Renal cortical epithelial cell (primary cell): ENCODE results near the gene NR3C1. TPM values are rescaled to one million over a fixed set of nuclear protein-coding genes. Genes with fewer than 3 reads are reported as not detected.

ENCODE experiments used
- DNase-seq: peaks from one replicate; pipeline ENCODE4 v3.0.0-alpha.2; 2011; ENCODE audit warnings: low read depth
- total RNA-seq: library from RNA; depleted of rRNA; stranded (reverse); fragments of >200 nt; gene quantifications from 2 replicates; pipeline ENCODE4 v1.2.3, GENCODE V29; 2014

The NR3C1 gene
- total RNA-seq, 1 donor from 2014 or later = 40.0 TPM

DNA sequence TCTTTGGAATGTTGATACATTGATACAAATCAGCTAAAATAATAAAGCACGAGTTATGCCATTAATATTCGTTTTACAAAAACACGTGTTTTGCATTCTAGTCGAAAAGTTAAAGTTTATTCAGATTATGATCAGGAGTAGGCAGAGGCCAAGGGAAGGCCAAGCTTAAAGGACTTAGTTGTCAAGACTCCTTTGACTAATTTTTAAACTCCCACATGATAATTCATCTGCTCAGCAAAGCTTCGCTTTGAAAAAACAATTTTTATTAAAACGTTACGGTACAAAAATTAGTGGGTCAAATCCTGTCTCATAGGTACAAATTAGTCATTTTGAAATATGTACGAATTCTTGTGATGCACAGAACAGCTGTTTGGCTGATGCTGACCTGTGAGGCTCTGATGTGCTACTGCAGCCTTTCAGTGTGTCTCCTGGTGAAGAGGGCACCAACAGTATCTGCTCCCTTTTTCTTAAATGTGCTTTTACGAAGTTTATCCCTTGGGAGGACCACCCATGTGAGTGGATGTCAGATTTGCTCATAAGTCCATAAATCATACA, 23.0 kb upstream of the NR3C1 start:
- no peak for DNase-seq

DNA sequence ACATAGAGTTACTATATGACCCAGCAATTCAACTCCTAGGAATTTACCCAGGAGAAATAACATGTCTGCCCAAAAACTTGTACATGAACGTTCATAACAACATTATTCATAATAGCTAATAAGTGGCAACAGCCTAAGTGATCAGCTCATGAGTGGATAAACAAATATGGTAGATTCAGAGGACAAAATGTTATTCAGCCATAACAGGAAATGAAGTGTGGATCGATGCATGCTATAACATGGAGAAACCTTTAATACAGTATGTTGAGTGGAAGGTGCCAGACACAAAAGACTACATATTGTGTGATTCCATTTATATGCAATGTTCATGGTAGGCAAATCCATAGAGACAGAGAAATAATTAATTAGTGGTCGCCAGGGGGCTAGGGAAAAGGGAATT, 22.3 kb upstream of the NR3C1 start:
- DNase-seq = no peak

DNA sequence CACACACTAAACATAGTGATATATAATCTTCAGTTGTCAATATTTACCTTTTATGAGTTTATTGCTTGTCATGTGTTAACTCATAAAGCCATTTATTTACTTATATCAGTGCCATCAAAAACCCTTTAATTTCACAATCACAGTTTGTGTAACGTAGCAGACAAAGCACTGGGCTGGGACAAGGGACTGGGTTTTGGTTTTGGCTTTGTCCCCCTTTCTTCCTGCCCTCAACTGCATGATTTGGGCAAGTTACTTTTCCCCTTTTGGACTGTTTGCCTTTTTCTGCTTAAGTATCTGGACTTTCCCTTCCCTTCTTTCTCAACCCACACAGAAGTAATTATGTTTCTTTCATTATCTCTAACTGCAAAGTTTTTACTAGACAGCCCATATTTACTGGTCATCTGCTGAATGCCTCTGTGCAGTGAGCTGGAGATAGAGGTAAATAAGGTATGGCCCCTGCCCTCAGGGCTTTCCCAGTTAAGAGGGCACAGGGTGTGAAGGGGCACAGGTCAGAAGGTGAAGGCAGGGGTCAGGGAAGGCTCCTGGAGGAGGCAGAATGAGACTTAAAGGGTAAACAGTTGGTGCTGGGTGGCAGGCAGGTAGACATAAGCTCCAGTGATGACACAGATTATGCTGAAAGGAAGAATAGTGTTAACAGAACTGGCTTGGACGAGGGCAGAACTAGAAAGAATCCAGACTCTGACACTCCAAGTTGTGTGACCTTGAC, 14.8 kb upstream of the NR3C1 start:
- DNase-seq = no peak

DNA sequence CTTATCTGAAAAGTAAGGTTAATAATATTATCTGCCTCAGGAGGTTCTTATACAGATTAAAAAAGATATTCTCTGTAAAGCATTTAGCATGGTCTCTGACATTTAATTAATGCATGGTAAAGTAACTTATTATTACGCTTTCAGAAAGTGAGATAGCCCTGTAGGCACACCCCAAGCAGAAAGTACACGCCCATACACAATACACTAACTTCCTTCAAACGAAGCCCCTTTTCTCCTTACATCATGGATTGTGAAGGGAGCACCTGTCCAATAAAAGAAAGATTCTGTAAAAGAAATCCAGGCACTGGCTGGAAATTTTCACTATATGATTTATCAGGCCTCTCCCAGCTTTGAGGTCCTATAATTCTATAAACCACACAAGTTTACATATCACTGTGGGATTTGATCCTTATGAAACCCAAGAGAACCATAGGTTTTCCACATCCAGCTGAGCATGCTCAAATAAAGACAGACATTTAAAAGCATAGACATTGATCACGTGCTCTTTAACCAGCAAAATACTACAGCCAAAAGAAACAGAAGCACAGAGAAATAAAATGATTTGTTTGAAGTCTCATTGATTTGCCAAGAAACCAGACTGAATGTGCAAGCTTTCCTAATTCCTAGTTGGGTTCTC, 14.1 kb upstream of the NR3C1 start:
- no peak for DNase-seq

DNA sequence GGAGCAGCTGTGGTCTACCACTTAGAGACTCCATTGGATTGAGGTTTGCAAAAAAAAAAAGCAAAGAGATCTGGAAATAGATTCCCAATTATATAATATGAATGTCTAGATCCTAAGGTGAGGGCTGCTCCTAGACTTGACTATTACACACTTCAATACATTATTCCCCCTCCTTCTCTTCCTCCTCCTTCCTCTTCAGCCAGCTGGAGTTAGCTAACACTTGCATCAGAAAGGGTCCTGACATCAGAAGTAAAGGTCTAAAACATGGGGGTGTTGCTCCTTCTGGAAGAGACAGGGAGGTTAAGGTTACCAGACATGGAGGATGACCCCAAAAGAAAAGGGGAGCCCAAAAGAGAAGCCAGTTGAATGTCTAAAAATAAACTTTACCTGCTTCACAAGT, 12.9 kb upstream of the NR3C1 start:
- no peak for DNase-seq

DNA sequence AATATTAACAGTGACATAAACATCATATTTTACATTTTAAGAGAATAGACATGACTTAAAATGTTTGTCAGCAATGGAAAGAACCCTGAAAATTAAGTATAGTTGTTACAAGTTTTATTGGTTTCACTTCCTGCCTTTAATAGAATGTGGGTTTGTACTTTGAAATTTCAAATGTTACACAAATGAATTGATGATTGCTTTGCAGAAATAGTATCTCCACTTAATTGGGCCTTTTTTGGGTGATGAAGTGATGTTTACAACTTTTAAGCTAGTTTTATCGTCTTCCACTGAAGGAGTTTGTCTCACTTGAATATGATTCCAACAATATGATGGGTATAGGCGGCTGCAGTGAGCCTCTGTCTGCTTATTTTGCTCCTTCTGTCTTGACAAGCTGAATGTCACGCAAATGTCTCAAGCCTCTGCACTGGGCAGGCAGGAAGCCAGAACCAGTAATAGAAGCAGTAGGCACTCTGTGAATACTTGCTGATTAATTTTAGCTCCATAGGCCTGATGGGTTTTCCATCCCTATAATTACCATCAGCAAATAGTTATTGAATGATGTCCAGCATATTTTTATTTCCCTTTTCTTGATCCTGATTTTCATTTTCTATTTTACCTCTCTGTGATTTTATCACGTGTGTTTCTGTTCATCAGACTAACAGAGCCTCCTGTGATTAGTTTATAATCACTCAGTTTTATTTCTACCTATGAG, 10.6 kb upstream of the NR3C1 start:
- DNase-seq = no peak

DNA sequence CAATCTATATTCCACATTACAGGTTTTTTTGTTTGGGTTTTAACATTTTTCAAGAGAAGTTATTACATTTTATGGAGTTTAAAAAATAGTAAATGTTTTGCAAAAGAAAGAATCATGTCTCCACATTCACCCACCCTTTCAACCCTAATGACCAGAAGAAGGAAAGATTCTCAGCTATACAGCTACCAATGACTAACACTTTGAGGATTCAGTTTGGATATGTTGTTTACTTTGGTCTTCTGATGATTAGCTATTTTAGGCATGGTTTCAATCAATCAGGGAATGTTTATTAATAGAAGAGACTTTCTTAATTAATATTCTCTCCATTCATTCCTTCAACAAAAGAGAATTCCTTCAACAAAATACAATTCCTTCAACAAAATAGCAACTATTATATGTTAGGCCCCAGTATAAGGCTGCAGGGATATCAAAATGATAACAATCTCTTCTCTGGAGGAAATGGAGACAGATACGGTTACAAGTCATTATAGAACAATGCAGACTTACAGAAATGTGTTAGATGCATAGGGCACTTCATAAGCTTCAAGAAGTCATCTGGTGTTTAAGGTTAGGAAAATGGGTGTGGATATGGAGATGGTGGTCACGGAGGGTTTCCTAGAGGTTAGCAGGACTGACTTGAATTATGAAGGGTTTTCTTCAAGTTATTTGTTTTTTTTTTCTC, 9.3 kb upstream of the NR3C1 start:
- DNase-seq = no peak

DNA sequence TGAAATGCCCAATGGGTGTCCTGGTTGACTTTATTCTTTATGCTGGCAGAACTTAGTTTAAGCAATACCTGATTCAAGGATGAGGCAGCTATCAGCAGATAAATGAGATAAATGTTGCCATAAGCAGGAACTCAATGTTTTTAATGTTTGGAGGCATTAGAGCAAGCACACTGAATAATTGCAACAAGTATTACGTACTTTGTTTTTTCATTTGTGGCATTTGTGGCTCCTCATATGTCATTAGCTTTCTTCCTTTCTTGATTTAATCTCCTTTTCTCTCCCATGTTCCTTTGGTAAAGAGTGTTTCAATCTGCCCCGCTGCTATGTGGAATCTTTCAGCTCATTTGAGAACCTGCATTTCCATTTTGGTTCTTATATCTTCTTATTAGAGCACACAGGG, 6.4 kb upstream of the NR3C1 start:
- no peak for DNase-seq

DNA sequence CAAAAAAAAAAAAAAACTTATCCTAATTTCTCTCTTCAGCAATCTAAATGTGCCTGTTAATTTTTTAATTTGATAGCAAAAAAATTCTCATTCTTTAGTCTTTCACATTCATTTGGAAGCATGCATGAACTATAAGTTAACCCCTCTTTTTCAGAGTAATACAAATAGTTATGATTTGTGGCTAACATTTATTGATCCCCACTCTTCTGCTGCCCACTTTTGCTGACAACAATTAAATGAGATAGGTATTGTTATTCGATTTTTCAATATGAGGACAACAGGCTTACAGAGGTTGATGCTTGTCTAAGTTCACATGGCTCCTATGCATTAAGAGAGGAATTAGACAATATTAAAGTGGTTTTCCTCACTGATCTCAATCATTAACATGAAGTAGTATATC, 2.9 kb upstream of the NR3C1 start:
- DNase-seq = no peak

DNA sequence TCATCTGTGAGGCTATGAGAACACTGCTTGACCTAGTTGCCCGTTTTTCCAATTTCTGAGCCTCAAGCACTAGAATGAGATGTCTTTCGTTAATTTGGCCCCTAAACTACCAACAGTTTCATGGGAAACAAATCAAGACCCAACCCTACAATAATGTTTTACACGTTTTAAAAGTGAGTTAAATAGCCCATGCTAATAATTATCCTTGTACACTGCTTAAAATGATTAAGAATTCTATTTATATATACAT, 2.3 kb upstream of the NR3C1 start:
- no peak for DNase-seq

DNA sequence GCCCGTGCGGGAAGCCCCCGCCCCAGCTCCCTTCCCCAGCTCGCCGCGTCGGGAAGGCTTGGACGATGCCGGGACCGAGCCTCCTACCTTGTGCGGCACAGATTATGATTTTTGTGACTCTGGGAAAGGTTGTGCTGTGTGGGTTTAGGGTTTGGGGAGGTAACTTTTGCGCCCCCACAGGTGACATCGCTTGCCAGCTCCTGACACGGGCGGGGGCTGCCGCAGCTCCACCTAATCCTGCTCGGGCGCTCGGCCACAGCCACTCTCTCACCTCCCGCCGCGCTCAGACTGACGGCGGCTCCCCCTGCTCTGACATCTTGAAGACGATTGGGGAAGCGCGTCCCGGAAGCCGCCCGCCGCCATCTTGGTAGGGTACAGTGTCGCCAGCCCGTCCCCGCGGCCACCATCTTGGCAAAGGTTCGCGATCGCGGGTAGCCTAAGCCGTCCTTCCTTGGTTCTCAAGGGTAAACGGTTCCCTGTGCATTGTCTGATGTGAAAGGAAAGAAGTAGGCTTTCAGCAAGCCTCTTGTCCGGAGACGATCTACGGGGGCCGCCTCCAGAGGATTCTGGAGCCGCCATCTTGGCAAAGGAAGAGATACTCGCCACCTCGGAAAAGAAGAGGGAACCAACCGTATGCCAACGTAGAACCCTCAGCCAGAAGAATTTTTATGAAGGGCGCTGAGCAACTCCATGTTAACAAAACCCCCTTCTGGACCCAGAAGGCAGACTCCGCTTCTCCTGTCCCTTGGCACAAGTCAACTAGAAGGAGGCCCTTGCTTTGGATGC, 1.8 kb upstream of the NR3C1 start:
- DNase-seq = peak; percentile 49

DNA sequence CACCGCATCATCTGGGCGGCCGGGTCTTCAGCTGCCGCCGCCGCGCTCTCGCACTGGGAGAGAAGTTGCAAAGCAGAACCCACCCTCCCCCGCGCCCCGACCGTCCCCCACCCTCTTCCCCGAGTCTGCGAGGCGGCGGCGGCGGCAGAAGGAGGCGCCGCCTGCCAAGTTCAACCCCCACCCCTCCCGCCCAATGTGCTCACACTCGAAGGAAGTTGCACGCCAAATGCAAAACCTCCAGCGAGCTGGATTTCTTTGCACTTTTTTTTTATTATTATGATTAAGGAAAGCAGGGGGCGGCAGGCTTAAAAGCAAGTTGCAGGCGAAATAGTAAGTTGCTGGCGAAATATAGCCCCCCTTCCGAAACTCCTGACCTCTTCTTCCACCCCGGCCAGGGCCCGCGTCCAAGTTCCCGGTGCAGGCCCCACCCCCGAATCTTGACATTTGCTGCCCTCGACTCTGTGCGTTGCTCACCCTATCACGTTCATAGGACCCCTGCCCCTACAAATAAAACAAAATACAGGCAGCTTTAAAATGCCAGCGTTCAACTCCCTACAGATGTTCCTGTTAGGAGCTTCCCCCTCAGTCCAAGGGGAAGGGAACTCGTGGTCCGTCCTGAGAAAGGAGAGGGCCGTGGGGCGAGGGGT, 1.1 kb upstream of the NR3C1 start:
- DNase-seq = peak; percentile 81

DNA sequence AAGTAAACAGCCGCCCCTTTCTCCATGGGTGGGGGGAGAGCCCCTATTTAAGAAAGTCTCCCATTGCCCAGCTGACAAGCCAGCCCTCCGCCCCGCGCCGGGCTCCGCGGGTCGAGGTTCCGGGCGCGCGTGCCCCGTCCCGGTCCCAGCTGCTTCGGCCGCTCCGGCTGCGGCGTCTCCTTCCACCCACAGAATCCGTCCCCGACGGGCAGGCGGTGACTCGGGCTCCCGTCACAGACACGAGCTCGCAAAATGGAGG, 223 bp downstream of the NR3C1 start:
- DNase-seq = no peak

DNA sequence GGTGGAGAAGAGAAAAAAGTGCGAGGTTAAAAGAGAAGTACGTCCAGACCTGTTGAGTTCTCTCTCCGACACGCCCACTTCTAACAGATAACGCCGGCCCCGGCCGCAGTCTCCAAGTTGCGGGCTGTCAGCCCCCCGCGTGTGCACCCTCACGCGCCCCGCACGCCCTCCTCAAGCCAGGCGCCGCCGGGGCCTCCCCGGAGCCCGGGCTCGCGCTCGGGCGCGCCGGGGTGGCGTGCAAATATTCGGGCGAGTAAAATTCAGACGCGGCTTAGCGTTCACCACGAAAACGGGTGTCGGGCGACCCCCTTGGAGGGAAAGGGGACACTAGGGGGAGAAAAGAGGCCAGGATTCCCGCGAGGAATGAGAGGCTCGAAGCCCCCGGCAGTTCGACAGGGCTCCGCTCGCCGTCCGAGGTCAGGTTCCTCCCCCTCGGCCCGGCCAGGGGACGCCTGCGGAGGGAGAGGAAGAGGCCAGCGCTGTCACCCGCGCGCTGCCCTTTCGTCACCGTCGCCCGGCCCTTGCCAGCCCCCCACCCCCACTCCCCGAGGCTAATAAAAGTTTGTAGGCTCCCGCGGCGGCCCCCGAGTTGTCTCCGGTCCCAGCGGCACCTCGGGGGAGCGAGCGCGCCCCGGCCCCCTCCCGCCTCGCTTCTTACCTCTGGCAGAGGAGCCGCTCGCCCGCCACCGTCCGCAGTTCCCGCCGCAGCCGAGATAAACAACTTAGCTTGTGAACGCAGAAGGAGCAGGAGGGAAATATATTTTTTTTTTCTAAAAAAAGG, 743 bp downstream of the NR3C1 start:
- no peak for DNase-seq

DNA sequence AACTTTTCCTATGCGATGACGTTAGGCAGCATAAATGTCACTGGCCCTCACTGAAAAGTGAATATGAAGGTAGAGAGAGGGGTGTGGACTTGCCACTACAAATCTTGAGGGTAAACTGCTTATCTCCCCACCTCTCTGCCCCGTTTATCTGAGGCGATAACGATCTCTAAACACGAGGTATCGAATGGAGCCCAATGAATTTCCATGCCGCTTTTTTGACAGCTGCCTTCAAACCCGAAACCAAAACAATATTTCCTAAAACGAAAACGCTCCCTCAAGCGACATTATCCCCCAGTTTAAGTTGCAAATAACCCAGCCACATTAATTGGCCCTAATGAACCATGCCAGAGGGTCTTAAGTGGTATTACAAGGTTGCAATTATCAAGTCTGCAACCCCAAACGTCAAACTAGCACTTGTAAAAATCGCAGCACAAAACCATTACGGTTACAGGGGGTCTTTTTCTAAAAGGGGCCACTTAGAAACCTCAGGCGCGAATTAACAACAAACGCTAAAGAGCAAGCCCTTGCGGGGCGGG, 1.4 kb downstream of the NR3C1 start:
- DNase-seq = no peak

DNA sequence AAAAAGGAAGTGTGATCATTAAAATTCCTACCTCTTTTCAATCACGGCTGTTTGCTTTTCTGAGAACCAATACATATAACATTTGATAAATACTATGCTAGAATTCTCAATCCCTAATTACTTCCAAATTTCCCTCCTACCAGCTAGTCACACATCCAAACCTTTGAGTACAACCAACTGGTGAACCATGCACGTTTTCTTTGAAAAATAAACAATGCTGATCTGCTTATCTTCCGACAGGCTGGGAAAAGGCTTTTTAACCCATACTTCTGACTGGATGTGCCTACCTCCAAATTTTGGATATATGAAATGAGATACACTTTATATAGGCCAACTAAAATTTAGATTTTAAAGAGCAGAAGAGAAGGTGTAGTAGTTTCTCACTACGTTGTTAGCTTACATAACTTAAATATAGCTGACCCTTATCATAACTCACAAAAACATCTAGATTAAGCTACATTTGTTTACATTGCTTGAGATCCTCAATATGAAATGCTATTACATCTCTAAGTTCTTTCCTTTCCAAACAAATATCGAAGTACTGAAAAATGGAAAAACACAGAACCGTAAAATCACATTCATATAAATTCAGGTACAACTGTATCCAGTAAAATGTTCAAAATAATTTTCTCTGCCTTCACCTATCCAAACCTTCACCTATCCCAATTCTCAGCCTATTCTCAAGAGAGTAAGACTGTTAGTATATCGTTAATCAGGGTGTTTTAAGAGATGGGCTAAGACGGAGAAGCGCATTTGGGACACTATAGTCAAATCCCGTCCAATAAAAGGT, 2.1 kb downstream of the NR3C1 start:
- no peak for DNase-seq

DNA sequence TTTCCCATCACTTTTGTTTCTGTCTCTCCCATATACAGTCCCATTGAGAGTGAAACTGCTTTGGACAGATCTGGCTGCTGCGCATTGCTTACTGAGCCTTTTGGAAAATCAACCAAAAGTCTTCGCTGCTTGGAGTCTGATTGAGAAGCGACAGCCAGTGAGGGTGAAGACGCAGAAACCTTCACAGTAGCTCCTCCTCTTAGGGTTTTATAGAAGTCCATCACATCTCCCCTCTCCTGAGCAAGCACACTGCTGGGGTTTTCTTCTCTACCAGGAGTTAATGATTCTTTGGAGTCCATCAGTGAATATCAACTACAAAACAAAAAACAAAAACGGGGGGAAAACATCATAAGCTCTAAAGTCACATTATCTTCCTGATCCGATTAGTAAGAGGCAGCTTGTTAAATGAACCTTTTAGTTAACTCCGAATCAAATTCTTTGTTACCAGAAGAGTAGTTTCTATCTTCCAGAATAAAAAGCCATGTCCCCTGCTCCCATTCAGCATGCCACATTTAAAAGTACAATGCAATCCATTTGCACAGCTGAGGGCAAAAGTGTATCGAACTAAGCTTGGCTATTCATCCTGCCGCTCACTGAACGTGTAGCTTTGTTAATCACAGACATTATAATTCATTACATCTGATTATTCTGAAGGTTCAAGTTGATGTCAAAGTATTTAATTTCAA, 2.8 kb downstream of the NR3C1 start:
- peak; percentile 38 for DNase-seq

DNA sequence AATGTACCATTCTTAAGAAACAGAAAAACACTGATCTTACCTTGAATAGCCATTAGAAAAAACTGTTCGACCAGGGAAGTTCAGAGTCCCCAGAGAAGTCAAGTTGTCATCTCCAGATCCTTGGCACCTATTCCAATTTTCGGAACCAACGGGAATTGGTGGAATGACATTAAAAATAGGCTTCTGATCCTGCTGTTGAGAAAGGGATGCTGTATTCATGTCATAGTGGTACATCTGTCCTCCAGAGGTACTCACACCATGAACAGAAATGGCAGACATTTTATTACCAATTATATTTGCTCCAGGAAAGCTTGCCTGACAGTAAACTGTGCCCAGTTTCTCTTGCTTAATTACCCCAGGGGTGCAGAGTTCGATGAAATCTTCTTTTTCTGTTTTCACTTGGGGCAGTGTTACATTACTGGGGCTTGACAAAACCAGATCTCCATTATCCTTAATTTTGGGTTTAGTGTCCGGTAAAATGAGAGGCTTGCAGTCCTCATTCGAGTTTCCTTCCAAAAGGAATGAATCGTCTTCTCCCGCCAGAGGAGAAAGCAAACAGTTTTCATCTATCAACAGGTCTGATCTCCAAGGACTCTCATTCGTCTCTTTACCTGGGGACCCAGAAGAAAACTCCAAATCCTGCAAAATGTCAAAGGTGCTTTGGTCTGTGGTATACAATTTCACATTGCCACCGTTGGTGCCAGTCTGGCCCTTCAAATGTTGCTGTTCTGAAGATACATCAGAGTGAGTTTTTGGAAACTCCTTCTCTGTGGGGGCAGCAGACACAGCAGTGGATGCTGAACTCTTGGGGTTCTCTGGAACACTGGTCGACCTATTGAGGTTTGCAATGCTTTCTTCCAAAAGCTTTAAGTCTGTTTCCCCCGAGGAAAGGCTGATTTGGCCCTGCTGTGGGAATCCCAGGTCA, 3.6 kb downstream of the NR3C1 start:
- DNase-seq = no peak
